IPS DF 6.9 (cell line): ENCODE measurements around the gene RPL18A.

Experiments
- DNase-seq: peaks from one replicate; pipeline ENCODE4 v3.0.0-alpha.2; 2013; ENCODE audit warnings: low read depth, low spot score
- H3K27ac ChIP-seq: one replicate; pipeline ENCODE4 v1.5.1; 2013; ENCODE audit warnings: low read length, control low read depth
- H3K27me3 ChIP-seq: 2 replicates; pipeline ENCODE4 v1.6.1; 2013; ENCODE audit warnings: mild to moderate bottlenecking, low read length; ENCODE audit not compliant: control insufficient read depth, insufficient read depth
- H3K36me3 ChIP-seq: 2 replicates; pipeline ENCODE4 v1.6.1; 2013; ENCODE audit warnings: low read length; ENCODE audit not compliant: control insufficient read depth, insufficient read depth
- H3K4me1 ChIP-seq: 2 replicates; pipeline ENCODE4 v1.6.1; 2013; ENCODE audit warnings: low read length; ENCODE audit not compliant: control insufficient read depth, insufficient read depth
- H3K4me3 ChIP-seq: 2 replicates; pipeline ENCODE4 v1.5.1; 2013; ENCODE audit warnings: mild to moderate bottlenecking, low read length
- H3K9me3 ChIP-seq: 2 replicates; pipeline ENCODE4 v1.6.1; 2013; ENCODE audit warnings: low read length, inconsistent platforms; ENCODE audit not compliant: control insufficient read depth, insufficient read depth
- WGBS: extraction: QIAGEN DNeasy Blood & Tissue Kit; methylation state at CpG from one replicate; pipeline ENCODE4 v1.1.7; 2013; ENCODE audit warnings: mixed read lengths, missing lambda C conversion rate; ENCODE audit not compliant: insufficient read length, insufficient coverage; 5-methylcytosine and 5-hydroxymethylcytosine counted together

RPL18A gene

GRCh38 chr19:17830567-17831418 lies 28.9 kb upstream of the RPL18A start:
- Histone ChIP-seq H3K4me1 (0 out of 2 replicates have a peak, but pooled peaks cover 1% of the 10 kb centered on the region), H3K36me3 (no peaks in the 10 kb centered on the region), H3K27me3 (no peaks in the 10 kb centered on the region), H3K27ac (no peak overlapping the region), H3K4me3 (peak overlapping the region; percentile 52; the same call in 1 of the 2 replicates), H3K9me3 (no peaks in the 10 kb centered on the region)
- peak; percentile 68 for DNase-seq
- no CpG with 5 or more reads among the region's 50 CpGs for WGBS

- Histone ChIP-seq H3K4me1 (0 out of 2 replicates have a peak, but pooled peaks cover 1% of the 10 kb centered on the region), H3K27ac (no peak overlapping the region), H3K27me3 (no peaks in the 10 kb centered on the region), H3K9me3 (no peaks in the 10 kb centered on the region), H3K36me3 (no peaks in the 10 kb centered on the region), H3K4me3 (peak overlapping the region; percentile 52; the same call in 1 of the 2 replicates)
- no peak for DNase-seq
- WGBS: no CpG with 5 or more reads among the region's 25 CpGs
Observed at GRCh38 chr19:17831419-17831888, 28.3 kb upstream of the RPL18A start.

GRCh38 chr19:17832443-17833208 lies 27.1 kb upstream of the RPL18A start:
- H3K9me3 ChIP-seq: no peaks in the 10 kb centered on the region
- H3K36me3 ChIP-seq: no peaks in the 10 kb centered on the region
- WGBS: no CpG with 5 or more reads among the region's 17 CpGs
- H3K27me3 ChIP-seq: no peaks in the 10 kb centered on the region
- no peak overlapping the region for H3K4me3 ChIP-seq
- H3K27ac ChIP-seq: no peak overlapping the region
- no peak for DNase-seq
- 0 out of 2 replicates have a peak, but pooled peaks cover 1% of the 10 kb centered on the region for H3K4me1 ChIP-seq

GRCh38 chr19:17834350-17835181 lies 25.1 kb upstream of the RPL18A start:
- H3K9me3 ChIP-seq: no peaks in the 10 kb centered on the region
- no peak overlapping the region for H3K27ac ChIP-seq
- no peaks in the 10 kb centered on the region for H3K27me3 ChIP-seq
- no CpG with 5 or more reads among the region's 27 CpGs for WGBS
- H3K4me3 ChIP-seq: no peak overlapping the region
- 0 out of 2 replicates have a peak, but pooled peaks cover 1% of the 10 kb centered on the region for H3K4me1 ChIP-seq
- DNase-seq: no peak
- H3K36me3 ChIP-seq: no peaks in the 10 kb centered on the region

- Histone ChIP-seq H3K27ac (no peak overlapping the region), H3K36me3 (no peaks in the 10 kb centered on the region), H3K4me3 (no peak overlapping the region), H3K4me1 (0 out of 2 replicates have a peak, but pooled peaks cover 1% of the 10 kb centered on the region), H3K27me3 (no peaks in the 10 kb centered on the region), H3K9me3 (no peaks in the 10 kb centered on the region)
- DNase-seq: no peak
- no CpG with 5 or more reads among the region's 8 CpGs for WGBS
Observed at GRCh38 chr19:17835182-17836006, 24.3 kb upstream of the RPL18A start.

- H3K27me3 ChIP-seq: no peaks in the 10 kb centered on the region
- no peak for DNase-seq
- H3K9me3 ChIP-seq: no peaks in the 10 kb centered on the region
- H3K27ac ChIP-seq: no peak overlapping the region
- H3K4me1 ChIP-seq: peaks cover 2% of the 10 kb centered on the region; the same call in 1 of the 2 replicates
- H3K36me3 ChIP-seq: no peaks in the 10 kb centered on the region
- no CpG with 5 or more reads among the region's 4 CpGs for WGBS
- no peak overlapping the region for H3K4me3 ChIP-seq
Observed at GRCh38 chr19:17836530-17836929, 23.2 kb upstream of the RPL18A start.

GRCh38 chr19:17837972-17838371 lies 21.7 kb upstream of the RPL18A start:
- no peak overlapping the region for H3K4me3 ChIP-seq
- peaks cover 2% of the 10 kb centered on the region; the same call in 1 of the 2 replicates for H3K4me1 ChIP-seq
- no peaks in the 10 kb centered on the region for H3K9me3 ChIP-seq
- no peaks in the 10 kb centered on the region for H3K36me3 ChIP-seq
- WGBS: no CpG with 5 or more reads among the region's 7 CpGs
- DNase-seq: no peak
- H3K27ac ChIP-seq: no peak overlapping the region
- H3K27me3 ChIP-seq: no peaks in the 10 kb centered on the region

- Histone ChIP-seq H3K9me3 (no peaks in the 10 kb centered on the region), H3K36me3 (no peaks in the 10 kb centered on the region)
- no CpG with 5 or more reads among the region's 6 CpGs for WGBS
Observed at GRCh38 chr19:17840019-17840418, 19.7 kb upstream of the RPL18A start.

GRCh38 chr19:17841371-17841809 lies 18.3 kb upstream of the RPL18A start:
- peak overlapping the region; percentile 42; the same call in 1 of the 2 replicates for H3K4me3 ChIP-seq
- WGBS: no CpG with 5 or more reads among the region's 30 CpGs
- no peak for DNase-seq

More at GRCh38 chr19:17840019-17840418, 19.7 kb upstream of the RPL18A start:
- Histone ChIP-seq H3K27me3 (no peaks in the 10 kb centered on the region), H3K4me1 (peaks cover 2% of the 10 kb centered on the region; the same call in 1 of the 2 replicates), H3K27ac (no peak overlapping the region), H3K4me3 (no peak overlapping the region)
- DNase-seq: no peak

More at GRCh38 chr19:17841371-17841809, 18.3 kb upstream of the RPL18A start:
- no peak overlapping the region for H3K27ac ChIP-seq
- no peaks in the 10 kb centered on the region for H3K36me3 ChIP-seq
- no peaks in the 10 kb centered on the region for H3K9me3 ChIP-seq
- no peaks in the 10 kb centered on the region for H3K27me3 ChIP-seq
- peaks cover 2% of the 10 kb centered on the region; the same call in 1 of the 2 replicates for H3K4me1 ChIP-seq
